Measurements from ENCODE around the gene PIGZ.

Gene PIGZ, protein sequence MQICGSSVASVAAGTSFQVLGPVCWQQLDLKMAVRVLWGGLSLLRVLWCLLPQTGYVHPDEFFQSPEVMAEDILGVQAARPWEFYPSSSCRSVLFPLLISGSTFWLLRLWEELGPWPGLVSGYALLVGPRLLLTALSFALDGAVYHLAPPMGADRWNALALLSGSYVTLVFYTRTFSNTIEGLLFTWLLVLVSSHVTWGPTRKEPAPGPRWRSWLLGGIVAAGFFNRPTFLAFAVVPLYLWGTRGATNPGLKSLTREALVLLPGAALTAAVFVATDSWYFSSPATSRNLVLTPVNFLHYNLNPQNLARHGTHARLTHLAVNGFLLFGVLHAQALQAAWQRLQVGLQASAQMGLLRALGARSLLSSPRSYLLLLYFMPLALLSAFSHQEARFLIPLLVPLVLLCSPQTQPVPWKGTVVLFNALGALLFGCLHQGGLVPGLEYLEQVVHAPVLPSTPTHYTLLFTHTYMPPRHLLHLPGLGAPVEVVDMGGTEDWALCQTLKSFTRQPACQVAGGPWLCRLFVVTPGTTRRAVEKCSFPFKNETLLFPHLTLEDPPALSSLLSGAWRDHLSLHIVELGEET

DNA sequence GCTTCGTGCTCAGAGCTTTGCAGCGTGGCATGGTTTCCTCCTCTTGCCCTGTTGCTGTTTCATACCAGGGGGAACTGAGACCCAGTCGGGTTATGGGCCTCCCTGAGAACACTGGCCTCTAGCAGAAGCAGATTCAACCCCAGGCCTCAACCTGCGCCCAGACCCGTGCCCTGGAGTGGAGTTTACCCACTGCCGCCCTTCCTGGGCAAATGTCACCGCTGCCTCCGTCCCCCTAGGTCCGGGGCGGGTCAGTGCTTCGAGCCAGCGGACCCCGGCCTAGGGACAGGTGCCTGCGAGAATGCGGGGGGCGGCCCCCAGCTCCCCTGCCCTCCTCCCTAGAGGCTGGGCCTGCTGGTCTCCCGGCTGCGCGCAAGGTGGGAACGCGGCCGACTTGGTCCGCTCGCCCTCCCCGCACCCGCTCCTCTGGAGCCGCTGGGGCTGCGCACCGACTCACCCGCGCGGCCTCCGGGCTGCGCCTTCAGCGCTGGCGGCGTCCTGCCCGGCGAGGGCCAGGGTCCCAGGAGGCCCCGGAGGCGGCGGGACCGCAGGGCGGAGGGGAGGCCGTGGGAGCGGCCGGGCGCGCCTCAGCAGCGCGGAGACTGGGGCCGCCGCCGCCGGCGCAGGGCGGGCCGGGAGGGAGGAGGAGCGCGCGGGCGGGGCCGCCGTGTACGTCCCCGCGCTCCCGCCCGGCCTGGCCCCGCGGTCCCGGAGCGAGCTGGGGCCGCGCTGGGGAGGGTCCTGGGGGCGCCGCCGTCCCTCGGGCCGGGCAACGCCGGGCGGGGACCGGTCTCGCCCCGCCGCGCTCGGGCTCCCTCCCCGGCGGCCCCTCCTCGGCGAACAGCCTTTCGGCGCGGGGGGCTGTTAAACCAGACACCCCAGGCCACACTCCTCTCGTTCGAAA, at the start of gene PIGZ:
TSS of gene PIGZ (minus strand) at position 601 of the 901 bp plus-strand sequence. CDS start 16,802 bp downstream, outside the sequence.
- no peak for DNase-seq (ENCODE audit: low spot score)

DNA sequence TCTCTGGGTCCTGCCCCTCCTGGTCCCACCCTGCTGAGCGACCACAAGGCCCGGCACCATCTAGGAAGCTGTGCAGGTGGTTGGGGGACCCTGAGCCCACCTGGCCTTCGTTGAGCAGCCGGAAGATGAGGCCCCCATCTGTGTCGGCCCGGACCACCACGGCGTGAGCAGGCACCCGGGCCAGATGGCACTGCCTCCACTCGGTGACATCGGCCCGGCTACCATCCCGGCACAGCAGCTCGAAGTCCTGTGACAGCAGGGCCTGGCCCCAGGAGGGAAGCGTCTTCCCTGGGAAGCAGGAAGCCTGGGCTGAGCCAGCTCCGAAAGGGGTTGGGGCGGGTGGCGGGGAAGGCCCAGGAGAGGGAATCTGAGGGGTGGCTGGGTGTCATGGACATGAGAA, 48.4 kb upstream of the PIGZ start:
- DNase-seq (ENCODE audit: low spot score): no peak

DNA sequence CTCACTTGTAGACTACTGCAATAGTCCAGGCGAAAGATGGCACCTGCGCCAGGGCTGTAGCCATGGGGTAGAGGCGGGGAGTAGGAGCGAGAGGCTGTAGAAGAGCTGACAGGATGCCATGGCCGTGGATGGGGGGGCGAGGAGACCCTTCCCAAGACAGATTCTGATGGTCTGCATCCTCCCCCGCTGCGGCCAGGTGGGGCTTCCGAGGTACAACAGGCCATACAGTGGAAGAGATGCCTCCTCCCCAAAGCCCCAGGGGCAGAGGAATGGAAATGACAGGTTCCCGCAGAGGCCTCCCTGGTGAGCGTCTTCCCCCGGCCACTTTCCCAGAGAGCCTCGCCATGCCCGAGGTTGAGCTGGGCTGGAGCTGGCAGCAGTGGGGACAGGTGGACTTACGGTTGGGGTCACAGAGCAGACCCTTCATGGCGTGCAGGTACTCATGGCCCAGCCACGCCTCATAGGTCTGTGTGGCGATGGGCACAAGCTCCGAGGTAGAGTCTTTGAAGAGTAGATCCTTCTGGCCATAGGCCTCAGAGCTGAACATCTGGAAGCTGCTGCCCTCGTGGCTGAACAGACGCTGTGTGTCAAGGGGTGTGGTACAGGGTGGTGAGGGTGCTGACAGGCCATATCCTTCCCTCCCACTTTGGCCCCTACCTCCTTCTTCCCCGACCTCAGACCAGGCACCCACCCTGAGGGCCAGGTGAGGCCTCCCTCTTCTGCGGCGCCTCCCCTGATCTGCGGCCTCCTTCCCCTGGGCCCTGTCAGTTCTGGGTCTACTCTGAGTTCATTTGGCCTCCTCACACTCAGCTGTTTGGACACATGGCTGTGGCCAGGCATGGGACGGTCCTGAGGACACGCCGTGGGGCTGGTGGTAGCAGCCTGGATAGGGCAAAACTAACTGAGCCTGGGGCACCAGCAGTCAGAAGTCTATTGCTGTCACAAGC, 47.4 kb upstream of the PIGZ start:
- no peak for DNase-seq (ENCODE audit: low spot score)

DNA sequence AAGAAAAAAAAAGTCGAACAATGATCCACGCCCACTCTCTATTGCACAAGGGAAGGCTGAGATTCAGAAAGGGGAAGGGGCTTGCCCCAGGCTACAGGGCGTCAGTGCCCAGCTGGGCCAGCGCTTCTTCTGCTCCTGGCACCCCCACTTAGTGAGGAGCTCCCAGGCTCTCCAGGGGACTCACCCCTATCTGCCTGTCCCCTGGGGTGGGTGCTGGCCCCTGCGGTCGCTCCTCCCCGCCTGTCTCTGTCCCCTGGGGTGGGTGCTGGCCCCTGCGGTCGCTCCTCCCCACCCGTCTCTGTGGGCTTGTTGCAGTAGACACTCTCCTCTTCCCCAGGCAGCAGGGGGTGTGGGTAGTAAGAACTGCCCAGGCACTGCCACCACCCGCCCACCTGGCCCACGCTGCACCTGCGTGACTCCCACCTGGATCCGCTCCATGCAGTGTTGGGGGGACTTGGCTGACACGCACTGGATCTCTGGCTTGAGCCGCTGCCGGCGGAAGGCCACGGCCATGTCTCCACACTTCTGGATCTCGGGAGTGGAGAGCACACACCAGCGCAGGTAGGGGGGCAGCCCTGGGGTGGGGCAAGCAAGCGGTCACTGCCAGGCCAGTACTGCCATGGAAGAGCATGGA, 46.4 kb upstream of the PIGZ start:
- DNase-seq (ENCODE audit: low spot score): no peak

DNA sequence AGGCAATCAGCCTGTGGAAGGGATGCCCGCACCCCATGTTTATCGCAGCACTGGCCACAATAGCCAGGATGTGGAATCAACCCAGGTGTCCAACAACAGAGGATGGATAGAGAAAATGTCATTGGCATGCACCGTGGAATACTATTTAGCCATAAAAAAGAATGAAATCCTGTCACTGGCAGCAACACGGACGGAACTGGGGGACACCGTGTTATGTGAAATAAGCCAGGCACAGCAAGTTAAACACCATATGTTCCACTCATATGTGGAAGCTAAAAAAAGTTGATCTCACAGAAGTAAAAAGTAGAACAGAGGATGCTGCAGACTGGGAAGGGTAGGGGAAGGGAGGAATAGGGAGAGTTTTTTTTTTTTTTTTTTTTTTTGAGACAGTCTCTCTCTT, 45.4 kb upstream of the PIGZ start:
- DNase-seq (ENCODE audit: low spot score): no peak

DNA sequence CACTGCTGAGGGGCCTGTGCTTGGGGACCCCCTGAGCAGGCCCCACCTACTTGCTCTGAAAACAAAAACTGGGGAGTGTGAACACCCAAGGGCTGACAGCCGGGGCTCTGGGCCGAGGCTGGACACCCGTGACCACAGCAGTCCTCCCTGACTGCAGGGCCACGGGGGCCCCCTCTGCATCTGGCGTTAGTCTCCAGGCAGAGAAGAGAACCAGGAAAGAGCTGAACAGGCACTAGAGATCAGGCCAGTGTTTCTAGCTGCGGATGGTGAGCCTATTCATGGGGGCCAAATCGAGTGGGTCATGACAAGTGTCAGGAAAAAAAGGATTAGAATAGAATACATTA, 43.9 kb upstream of the PIGZ start:
- no peak for DNase-seq (ENCODE audit: low spot score)

DNA sequence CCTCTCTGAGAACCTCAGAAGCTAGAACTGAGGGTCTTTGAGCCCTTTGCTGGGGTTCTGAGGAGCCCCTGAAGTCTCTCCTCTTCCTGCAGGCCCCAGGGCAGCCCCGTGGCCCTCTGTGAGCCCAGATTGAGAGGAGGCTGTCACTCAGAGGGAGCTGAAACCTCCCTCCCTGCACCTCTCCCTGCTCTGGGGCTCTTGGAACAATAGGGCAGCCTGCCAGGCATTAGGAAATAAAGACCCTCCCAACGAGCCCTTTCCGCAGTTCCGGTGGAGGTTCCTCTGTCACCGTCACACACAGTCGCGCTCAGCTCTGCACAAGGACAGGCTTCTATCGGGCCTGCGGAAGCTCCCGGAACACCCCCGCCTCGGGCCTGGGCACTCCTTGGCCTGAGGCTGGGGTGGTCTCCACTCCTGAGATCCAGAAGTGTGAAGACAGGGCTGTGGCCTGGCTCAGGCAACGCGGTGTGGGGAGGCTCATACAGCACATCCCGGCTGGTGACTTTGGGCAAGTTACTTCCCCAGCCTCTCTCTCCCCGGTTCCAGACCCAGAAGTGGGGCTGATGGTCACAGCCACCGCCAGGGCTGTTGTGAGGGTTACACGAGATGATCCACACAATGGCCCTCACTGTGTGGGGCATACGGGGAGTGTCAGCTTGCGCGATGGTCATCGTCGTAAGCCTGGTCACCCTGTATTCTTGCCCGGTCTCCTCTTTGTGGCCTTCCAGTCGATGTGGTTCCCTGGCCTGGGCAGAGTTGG, 43.3 kb upstream of the PIGZ start:
- DNase-seq (ENCODE audit: low spot score): no peak

DNA sequence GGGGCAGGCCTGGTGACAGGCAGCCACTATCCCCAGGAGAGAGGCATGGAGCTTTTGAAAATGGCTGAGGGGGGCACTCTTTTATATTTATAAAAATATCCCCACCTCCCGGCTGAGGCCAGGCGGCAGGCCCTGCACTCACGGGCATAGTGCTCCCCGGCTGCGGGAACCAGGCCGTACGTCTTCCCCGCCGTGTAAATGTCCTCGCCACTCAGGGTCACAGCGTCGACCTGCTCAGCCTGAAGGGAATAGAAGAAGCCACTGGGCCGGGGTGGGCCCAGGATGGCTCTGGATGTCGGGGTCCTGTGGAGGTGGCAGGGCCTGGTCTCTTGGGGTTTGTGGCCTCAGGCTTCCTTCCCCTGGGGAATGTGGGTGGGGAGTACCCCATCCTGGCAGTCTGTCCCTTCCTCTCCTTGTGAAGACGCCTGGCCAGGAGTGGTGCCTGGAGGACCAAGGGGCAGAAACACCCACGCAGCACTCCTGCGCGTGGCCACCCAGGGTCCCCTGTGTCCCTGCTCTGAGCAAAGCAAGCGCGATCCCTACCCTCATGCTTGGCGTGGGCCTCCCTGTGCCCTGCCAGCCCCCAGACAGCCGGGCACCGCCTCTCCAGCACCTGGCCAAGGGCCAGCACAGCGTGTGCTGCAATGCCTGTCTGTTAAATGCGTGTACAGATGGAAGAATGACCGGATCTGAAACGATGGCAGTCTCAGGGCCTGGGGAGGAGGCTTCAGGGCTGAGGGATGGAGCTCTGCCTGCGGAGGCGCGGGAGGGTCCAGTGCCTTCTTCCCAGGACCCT, 42.1 kb upstream of the PIGZ start:
- DNase-seq (ENCODE audit: low spot score): no peak

DNA sequence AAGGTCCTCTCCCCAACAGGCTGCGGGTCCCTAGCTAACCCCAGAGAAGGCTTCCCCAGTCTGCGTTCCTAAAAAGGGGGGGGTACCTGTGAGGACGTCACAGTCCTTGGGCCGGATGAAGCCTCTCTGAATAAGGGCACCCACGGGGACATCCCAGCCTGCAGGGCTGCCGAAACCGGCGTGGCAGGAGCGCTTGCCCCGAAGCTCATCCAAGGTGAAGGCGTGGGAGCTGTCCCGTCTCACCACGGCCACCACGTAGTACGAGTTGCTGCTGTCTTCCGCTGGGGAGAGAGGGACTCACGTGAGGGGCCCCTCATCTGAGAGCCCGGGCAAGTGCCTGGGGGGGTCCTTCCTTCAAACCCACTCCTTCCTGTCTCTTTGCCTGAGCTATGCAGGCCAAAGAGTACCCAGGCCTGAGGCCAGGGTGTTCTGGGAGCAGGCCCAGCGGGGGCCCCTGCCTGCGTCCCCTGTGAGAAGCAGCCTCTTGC, 40.9 kb upstream of the PIGZ start:
- DNase-seq (ENCODE audit: low spot score): no peak

DNA sequence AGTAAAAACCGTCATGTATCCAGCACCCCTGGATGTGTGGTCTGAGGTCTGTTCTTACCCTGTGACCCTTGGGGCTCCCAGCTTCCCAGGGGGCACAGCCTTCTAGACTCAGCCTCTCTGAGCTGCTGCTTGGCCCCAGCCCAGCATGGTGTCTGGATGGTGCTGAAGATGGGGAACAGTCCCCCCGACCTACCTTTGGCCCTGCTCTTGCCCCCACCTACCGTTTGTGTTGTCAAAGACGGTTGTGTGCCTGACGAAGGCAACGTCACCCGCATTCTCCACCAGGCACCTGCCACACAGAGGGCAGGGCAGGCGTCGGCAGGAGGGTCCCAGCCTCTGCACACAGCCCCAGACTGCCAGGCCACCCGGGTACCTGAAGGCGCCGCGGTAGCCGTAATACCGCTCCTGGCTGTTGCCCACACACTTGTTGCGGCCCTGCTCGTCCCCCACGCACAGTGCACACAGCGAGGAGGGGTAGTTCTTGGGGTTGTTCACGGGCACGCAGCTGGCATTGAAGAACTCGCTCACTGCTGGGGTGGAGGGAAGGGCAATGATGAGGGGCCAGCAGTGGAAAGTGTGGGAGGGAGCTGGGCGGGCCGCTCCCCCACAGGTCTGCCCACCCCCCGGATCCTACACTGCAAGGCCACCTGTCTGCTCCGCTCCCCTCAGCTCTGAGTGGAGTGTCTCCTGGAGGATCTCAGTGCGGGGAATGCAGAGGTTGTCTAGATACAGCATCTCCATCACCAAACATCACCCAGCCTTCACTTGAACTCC, 40.0 kb upstream of the PIGZ start:
- no peak for DNase-seq (ENCODE audit: low spot score)

DNA sequence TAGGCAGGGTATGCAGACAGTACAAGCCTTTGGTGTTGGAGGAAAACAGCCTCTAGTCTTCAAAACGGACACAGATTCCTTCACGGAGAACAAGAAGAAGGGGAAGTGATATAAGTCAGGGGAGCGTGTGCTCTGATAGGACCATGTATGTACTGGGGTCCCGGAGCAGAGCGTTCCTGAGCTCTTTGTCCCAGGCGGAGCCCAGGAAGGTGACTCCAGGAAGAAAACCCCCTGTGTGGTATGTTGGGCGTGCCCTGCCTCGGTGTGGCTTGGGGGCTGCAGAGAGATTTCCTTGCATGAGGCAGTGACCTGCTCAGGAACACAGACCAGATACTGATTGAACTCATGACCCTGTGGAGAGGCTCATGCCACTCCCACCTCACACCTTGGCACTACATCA, 39.3 kb upstream of the PIGZ start:
- DNase-seq (ENCODE audit: low spot score): no peak

DNA sequence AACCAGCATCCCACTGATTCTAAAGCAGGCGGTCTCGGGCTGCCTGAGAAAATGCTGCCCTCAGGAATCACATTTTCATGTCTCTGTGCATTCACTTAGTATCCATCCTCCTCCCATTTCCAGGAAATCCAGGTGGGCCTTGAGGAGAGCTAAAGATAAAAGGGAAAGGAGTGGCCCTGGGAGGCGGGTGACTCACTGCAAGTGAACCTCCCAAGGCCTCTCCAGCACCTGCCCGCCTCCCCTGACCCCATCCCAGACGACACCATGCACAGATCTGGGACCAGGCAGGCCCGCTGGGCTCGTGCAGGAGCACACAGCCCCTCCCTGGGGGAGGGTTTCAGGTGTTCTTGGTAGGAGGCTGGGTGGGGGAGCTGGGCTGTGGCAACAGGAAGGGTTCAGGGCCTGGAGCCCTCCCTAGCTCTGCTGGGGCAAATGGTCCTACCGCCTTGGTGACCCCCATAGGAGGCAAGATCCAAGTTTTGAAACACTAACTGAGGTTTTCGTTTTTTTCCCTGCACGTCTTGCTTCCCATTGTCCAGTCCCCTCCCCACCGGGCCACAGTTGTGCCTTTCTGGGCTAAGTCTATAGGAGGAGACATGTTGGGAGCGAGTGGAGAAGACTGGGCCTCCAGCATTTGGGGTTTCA, 38.8 kb upstream of the PIGZ start:
- DNase-seq (ENCODE audit: low spot score): no peak

DNA sequence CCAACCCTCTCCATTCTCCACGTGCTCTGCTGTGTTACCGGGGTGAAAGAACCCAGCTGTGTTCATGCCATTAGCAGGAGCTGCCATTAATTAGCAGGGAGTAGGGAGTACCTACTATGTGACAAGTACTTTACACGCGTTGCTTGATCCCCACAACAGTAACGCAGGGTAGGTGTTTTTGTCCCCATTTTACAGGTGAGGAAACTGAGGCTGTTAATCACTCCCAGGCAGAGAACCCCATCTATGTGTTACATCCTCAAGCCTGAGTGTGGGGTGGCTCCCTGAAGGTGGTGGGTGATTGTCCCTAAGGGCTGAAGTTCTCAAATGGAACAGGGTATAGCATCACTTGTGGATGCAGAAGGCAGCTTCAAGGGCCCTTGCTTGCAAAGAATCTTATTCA, 38.2 kb upstream of the PIGZ start:
- no peak for DNase-seq (ENCODE audit: low spot score)

DNA sequence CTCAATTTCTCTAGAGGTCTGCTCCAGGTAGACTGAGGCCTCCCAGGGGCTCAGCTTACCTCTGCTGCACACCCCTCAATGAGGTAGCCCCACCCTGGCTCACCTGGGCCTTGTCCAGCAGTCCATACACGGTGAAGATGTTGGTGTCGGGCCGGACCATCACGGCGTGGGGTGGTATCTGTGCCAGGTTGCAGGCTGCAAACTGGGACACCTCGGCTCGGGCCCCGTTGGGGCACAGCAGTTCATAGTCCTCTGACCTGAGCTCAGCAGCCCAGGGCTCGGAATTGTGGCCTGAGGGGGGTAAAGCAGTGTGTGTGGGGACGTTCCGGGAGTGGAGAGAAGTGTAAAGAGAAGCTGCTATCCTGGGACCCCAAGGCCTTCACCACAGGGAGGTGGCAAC, 37.8 kb upstream of the PIGZ start:
- no peak for DNase-seq (ENCODE audit: low spot score)

DNA sequence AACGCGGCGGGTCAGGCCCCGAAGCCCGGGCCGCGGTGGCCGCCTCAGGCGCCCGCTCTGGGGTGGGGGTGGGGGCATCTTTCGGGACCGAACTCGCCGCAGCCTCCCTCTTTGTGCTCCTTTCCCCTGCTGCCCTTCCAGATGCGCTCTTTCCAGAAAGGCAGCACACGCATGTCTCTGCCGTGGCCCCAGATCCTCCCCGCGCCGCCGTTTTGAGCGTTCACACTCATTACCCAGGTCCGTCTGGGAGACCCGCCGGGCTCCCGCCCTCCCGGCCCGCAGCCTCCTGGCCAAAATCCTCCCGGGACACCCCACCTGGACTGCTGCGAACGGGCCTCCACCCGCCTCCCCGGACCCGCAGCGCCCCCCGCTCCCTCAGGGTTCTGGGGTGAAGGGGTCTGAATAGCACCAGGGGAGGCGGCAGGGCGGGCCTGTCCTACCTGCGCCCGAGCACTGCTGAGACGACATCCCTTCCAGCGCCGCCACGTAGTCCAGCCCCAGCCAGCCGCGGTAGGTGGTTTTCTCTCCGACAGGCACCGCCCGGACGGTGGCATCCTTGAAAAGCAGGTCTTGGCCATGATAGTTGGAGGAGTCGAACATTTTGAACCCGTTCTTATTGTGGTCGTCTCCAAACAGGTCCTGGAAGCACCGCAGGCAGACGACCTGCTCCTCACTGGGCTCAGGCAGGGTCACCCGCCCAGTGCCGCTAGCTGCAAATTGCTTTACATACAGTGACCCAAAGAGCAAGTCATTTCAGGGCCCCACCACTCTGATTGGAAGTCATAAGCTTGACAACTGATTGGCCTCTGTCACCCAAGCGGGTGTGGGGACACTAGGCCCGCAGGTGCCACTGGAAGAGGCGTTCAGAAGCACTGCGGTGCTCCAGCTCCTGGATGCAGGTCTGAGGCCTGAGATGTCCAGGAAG, 35.1 kb upstream of the PIGZ start:
- peak; percentile 67 for DNase-seq (ENCODE audit: low spot score)

DNA sequence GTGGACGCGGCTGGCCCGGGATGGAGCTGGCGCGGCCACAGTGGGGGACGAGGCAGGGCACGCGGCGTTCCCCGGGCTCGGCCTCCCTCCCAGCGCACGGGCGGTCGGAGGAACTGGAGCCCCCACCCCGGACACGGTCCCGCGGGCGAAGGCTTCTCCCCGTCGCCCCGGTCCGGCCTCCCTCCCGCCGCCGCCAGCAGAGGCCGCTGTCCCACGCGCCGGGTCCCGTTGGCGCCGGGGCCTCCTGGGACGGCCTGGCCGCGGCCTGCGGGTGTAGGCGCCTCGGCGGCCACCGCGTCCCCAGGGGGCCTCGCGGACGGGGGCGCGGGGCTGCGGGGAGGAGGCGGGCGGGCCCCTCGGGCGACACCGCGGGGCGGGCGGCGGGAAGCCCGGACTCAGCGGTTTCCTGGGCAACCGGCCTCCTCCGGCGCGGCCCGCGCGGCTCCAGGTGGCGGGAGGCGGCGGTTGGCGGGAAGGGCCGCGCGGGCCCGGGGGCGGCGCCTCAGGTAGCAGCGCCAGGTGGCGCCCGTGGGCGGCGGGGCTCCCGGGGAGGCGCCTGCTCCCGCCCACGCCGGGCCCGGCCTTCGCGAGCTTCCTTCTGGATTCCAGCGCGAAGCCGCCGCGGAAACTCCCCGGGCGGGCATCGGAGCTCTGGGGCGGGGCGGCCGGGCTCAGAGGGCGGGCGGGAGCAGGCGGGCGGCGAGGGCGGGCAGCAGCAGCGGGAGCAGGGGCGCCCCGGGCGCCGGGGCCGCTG, 34.2 kb upstream of the PIGZ start:
- peak; percentile 94 for DNase-seq (ENCODE audit: low spot score)
